Activated T-helper 2 cell treated with anti-CD3 and anti-CD28 coated beads, Interferon-gamma antibody, Interleukin-2, Interleukin-4, amounts not matched to agents 10 μg/mL and 5 μg/mL and 100 μg/mL, durations not matched to agents 14 hours and 24 hours and 36 hours (primary cell): ENCODE measurements around the gene POLR1G. TPM values are rescaled to one million over a fixed set of nuclear protein-coding genes. Genes with fewer than 3 reads are reported as not detected.

Experiments
- DNase-seq: peaks from one replicate; pipeline ENCODE4 v3.0.0; 2021; ENCODE audit warnings: low spot score
- H3K27ac Mint-ChIP-seq: one replicate; pipeline ENCODE4 v1.8.0; 2021; ENCODE audit warnings: mixed read lengths
- H3K27me3 Mint-ChIP-seq: one replicate; pipeline ENCODE4 v1.8.0; 2021; ENCODE audit warnings: low read depth, mixed read lengths
- H3K36me3 Mint-ChIP-seq: one replicate; pipeline ENCODE4 v1.8.0; 2021; ENCODE audit warnings: low read depth, mixed read lengths
- H3K4me1 Mint-ChIP-seq: one replicate; pipeline ENCODE4 v1.8.0; 2021; ENCODE audit warnings: low read depth, mixed read lengths
- H3K4me3 Mint-ChIP-seq: one replicate; pipeline ENCODE4 v1.8.0; 2021; ENCODE audit warnings: low read depth, mild to moderate bottlenecking, moderate library complexity, mixed read lengths
- H3K9me3 Mint-ChIP-seq: one replicate; pipeline ENCODE4 v1.8.0; 2021; ENCODE audit warnings: mixed read lengths
- intact Hi-C: fragments of 100-400 bp; cut with micrococcal nuclease; formaldehyde crosslinking; loops from one replicate; pipeline ENCODE4 v1.15.1; 2023
- total RNA-seq: library from RNA; stranded (reverse); gene quantifications from 2 replicates; pipeline ENCODE4 v1.2.3, GENCODE V29; 2022

POLR1G gene
- total RNA-seq, 1 donor from 2014 or later: 16.7 TPM

DNA sequence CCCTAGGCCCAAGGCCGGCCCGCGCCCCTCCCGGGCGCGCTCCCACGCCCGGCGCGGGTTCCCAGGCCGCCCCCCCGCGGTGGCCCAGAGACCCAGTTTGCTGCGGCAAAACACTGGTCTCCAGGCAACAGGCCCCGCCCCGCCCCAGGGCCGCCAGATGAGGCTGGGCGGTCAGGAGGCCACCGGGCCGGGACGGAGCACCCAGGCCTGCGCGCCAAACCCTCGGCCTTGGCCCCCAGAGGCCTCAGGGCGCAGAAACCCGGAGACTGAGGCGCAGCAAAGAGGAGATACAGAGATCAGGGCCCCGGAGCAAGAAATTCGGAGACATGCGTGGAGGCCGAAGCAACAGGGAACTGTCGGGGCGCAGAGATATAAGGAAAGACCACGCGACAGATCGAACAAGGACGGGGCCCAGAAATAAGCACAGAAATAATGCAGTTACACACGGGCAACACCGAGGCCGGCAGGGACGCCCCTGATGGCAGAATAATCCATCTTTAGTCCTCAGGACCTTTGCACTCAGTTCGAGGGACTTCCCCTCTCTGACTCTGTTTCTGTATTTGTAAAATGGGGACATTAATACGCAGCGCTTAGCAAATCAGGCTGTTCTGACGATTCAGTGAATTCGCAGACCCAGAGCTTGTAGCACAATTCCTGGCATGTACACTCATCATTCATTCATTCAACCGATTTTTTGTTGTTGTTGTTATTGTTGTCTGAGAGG, 38.0 kb downstream of the POLR1G start:
- Mint-ChIP-seq H3K27ac (peak overlapping the region; percentile 26), H3K4me3 (no peak overlapping the region), H3K4me1 (peaks cover 40% of the 10 kb centered on the region), H3K9me3 (no peaks in the 10 kb centered on the region), H3K27me3 (no peaks in the 10 kb centered on the region), H3K36me3 (no peaks in the 10 kb centered on the region)
- intact Hi-C loops: no loop called here
- peak; percentile 79 for DNase-seq

DNA sequence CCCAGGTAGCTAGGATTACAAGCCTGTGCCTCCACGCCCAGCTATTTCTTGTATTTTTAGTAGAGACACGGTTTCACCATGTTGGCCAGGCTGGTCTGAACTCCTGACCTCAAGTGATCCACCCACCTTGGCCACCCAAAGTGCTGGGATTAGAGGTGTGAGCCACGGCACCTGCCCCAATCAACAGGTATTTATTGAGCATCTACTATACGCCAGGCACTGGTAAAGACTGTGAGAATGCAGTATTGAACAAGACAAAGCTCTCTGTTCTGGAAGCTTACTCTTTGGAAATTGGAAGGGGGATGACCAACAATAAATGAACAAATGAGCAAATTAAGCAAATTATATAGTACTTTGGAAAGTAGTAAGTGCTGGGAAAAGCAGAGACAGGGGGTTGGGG, 38.7 kb downstream of the POLR1G start:
- Mint-ChIP-seq H3K36me3 (no peaks in the 10 kb centered on the region), H3K27ac (no peak overlapping the region), H3K9me3 (no peaks in the 10 kb centered on the region), H3K27me3 (no peaks in the 10 kb centered on the region), H3K4me3 (no peak overlapping the region), H3K4me1 (peaks cover 42% of the 10 kb centered on the region)
- intact Hi-C loops: no loop called here
- DNase-seq: no peak

DNA sequence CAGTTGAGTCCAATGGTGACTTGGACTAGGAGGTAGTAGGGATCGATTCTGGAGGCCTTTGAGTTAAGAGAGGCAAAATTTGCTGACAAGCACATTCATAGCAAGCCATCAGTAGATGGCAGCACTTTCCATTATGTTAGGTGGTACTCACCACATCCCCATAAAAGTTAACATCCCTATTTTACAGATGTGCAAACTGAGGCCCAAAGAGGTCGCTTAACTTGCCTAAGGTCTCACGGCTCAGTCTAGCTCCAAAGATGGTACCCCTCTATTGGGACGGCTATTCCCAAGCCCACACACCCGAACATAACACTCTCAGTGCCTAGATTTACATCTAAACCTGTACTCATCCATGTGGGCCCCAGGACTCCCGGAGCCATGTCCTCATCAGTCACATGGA, 39.9 kb downstream of the POLR1G start:
- no peak for DNase-seq
- no peak overlapping the region for H3K4me3 Mint-ChIP-seq
- no peaks in the 10 kb centered on the region for H3K36me3 Mint-ChIP-seq
- no peaks in the 10 kb centered on the region for H3K27me3 Mint-ChIP-seq
- no peaks in the 10 kb centered on the region for H3K9me3 Mint-ChIP-seq
- H3K4me1 Mint-ChIP-seq: peaks cover 38% of the 10 kb centered on the region
- H3K27ac Mint-ChIP-seq: no peak overlapping the region
- intact Hi-C loops: no loop called here

DNA sequence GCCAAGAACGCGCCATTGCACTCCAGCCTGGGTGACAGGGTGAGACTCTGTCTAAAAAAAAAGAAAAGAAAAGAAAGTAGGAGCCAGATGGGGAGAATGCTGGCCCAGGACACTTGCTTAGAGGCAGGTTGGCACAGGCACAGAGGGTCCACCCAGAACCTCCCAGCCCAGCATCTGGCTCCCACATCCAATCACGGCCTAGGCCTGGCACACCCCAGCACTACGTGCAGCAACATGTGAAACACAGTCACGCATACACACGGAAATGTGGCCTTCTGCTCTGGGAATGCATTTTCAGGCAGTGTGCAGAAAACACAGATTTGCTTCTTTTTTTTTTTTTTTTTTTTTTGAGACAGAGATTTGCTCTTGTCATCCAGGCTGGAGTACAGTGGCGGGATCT, 40.5 kb downstream of the POLR1G start:
- no peak for DNase-seq
- no peak overlapping the region for H3K27ac Mint-ChIP-seq
- intact Hi-C loops: no loop called here
- no peak overlapping the region for H3K4me3 Mint-ChIP-seq
- no peaks in the 10 kb centered on the region for H3K9me3 Mint-ChIP-seq
- peaks cover 45% of the 10 kb centered on the region for H3K4me1 Mint-ChIP-seq
- no peaks in the 10 kb centered on the region for H3K27me3 Mint-ChIP-seq
- no peaks in the 10 kb centered on the region for H3K36me3 Mint-ChIP-seq

DNA sequence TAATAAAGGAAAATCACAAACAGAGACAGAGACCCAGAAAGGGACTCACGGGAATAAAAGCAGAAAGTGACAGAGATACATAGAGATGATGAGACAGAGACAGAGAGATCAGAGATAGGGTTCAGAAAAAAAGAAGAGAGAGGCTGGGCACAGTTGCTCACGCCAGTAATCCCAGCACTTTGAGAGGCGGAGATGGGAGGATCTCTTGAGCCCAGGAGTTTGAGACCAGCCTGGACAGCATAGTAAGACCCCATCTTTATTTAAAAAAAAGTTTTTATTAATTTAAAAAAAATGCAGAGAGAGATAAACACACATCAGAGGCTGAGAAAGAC, 41.9 kb downstream of the POLR1G start:
- H3K36me3 Mint-ChIP-seq: no peaks in the 10 kb centered on the region
- H3K9me3 Mint-ChIP-seq: no peaks in the 10 kb centered on the region
- no peak overlapping the region for H3K4me3 Mint-ChIP-seq
- peaks cover 2% of the 10 kb centered on the region for H3K27me3 Mint-ChIP-seq
- peak overlapping the region; percentile 51 for H3K27ac Mint-ChIP-seq
- no peak for DNase-seq
- intact Hi-C loops: no loop called here
- H3K4me1 Mint-ChIP-seq: peaks cover 40% of the 10 kb centered on the region

DNA sequence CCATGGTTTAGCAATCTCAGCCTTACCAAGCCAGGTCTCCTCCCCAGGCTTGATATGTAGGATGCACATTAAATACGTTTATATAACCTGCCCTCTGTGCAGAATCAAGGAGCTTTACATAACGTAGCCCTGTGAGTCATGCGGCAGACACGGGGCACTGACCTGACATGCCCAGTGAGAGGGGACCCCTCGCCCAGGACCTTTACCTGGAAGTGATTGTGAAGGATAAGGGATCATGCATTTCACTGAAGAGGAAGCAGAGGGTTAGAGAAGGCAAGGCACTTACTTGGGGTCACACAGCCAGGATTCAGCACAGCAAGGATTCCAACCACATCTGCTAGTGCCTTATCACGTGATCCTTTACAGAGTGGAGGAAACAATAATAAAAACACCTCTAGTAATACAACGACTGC, 42.4 kb downstream of the POLR1G start:
- Mint-ChIP-seq H3K36me3 (no peaks in the 10 kb centered on the region), H3K27ac (peak overlapping the region; percentile 60), H3K4me1 (peaks cover 39% of the 10 kb centered on the region), H3K27me3 (peaks cover 4% of the 10 kb centered on the region), H3K4me3 (peak overlapping the region; percentile 61), H3K9me3 (no peaks in the 10 kb centered on the region)
- no peak for DNase-seq
- intact Hi-C loops: no loop called here

DNA sequence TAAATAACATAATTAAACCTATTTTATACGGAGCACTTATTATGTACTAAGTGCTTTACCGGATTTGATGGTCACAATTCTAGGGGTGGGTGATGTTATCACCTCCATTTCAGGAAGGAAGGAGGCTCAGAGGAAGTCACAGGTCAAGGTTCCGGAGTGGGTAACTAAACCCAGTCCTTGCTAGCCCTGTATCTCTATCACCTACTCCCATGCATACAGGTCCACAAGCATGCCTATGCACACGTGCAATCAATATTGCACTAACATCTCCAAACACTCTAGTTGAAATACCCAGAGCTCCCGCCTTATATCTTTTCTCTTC, 43.5 kb downstream of the POLR1G start:
- Mint-ChIP-seq H3K27ac (peak overlapping the region; percentile 92), H3K4me3 (peak overlapping the region; percentile 88), H3K36me3 (no peaks in the 10 kb centered on the region), H3K9me3 (no peaks in the 10 kb centered on the region), H3K4me1 (peaks cover 40% of the 10 kb centered on the region), H3K27me3 (peaks cover 4% of the 10 kb centered on the region)
- no peak for DNase-seq
- intact Hi-C loops: no loop called here

DNA sequence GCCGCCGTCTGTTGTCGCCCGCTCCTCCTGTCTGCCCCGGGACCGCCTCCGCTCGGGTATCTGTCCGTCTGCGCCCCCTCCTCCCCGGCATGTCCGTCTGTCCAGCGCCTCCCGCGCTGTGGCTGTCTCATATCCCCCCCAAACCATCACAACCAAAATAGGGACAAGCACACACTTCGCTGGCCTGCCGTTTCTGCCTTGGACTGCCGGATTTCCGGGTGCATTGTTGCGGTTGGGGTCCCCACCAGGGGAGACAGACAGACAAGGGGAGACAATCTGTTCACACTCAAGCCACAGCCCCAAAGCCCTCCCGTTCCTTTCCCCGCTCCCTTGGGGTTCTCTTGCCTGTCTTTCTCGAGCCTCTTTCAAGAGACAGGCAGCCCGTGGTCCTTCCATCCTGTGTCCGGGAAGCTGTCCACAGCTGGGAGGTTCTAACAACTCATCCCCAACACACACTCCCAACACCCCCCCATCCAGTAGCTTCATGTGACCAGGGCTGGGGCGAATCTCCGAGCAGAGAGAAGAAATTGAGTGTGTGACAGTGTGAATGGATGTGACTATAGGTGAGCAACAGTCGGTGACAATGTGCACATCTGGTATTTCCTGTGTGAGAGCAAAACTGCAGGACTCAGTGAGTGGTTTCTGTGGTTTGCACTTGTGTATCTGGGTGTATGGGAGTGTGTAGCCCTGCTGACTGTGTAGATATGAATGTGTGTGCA, 44.8 kb downstream of the POLR1G start:
- intact Hi-C loops: loop anchor here (1.0 kb wide), 3 partner anchors 16 to 81 kb away; partner anchors contain the start of genes ERCC2 and FOSB
- peaks cover 4% of the 10 kb centered on the region for H3K27me3 Mint-ChIP-seq

DNA sequence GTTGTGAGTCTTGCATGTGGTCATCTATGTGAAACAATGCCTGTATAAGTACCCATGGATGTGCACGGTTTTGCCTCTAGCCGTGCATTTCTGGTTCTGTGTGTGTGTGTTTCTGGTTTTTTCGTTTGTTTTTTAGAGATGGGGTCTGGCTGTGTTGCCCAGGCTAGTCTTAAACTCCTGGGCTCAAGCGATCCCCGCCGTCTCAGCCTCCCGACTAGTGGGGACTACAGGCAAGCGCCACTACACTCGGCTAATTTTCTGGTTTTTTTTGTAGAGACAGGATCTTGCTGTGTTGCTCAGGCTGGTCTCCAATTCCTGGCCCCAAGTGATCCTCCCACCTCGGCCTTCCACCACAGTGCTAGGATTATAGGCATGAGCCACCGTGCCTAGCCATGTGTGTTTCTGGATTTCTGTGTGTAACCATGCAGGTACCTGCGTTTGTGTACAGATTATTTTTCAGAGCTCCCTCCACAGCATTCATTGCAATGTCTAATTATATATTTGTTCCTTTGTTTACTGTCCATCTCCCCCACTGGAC, 45.5 kb downstream of the POLR1G start:
- Mint-ChIP-seq H3K4me3 (peak overlapping the region; percentile 78), H3K27ac (peak overlapping the region; percentile 83), H3K4me1 (peaks cover 47% of the 10 kb centered on the region), H3K27me3 (peaks cover 4% of the 10 kb centered on the region), H3K9me3 (no peaks in the 10 kb centered on the region), H3K36me3 (no peaks in the 10 kb centered on the region)
- intact Hi-C loops: loop anchor here (1.0 kb wide), 3 partner anchors 15 to 82 kb away; partner anchors contain the start of genes ERCC2 and FOSB
- DNase-seq: no peak

More for the DNA sequence above, 44.8 kb downstream of the POLR1G start:
- no peaks in the 10 kb centered on the region for H3K9me3 Mint-ChIP-seq
- peak overlapping the region; percentile 78 for H3K4me3 Mint-ChIP-seq
- peak; percentile 55 for DNase-seq
- peaks cover 47% of the 10 kb centered on the region for H3K4me1 Mint-ChIP-seq
- no peaks in the 10 kb centered on the region for H3K36me3 Mint-ChIP-seq
- peak overlapping the region; percentile 83 for H3K27ac Mint-ChIP-seq

DNA sequence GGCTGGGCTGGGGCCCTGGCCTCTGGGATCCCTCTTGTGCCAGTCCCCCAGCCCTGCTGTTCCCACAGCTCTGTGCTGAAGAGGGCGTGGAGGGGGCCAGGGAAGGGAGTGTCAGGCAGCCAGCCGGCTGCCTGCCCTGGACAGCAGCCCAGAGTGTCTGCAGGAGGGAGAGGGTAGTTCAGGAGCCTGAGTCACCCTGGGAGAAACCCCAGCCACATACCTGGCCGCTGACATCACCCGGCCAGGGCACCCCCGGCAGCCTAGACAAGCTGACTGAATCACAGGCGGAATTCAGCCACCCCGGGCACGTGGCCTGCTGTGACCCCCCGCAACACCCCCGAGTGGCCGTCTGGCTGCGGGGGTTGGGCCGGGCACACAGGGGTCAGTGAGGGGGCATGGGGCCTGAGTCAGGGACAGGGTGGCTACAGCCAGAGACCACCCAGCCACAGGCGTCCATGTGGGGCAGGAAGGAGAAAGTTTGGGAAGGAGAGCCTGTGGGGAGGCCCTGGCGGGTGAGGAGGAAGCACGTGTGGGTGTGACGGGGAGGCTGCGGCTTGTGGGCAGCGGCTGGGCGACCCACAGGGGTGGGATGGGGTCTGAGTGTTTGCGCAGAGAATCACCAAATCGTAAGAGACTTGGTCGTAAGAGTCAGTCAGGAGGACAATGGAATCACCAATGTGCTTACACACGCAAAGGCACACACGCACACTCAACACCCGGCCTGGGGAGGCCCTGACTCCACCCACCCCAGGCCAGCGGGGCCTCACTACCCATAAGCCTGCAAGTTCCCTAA, 49.5 kb downstream of the POLR1G start:
- no peaks in the 10 kb centered on the region for H3K36me3 Mint-ChIP-seq
- no peaks in the 10 kb centered on the region for H3K9me3 Mint-ChIP-seq
- H3K27me3 Mint-ChIP-seq: peaks cover 4% of the 10 kb centered on the region
- intact Hi-C loops: no loop called here
- H3K27ac Mint-ChIP-seq: peak overlapping the region; percentile 74
- no peak overlapping the region for H3K4me3 Mint-ChIP-seq
- DNase-seq: no peak
- H3K4me1 Mint-ChIP-seq: peaks cover 31% of the 10 kb centered on the region

DNA sequence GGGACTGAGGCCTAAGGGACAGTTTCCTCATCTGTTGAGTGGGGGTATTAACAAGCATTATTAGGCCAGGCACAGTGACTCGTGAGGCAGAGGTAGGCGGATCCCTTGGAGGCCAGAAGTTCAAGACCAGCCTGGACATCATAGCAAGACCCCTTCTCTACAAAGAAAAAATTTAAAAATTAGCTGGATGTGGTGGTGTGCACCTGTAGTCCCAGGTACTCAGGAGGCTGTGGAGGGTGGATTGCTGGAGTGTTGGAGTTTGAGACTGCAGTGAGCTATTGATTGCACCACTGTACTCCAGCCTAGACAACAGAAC, 50.0 kb downstream of the POLR1G start:
- no peak overlapping the region for H3K27ac Mint-ChIP-seq
- no peaks in the 10 kb centered on the region for H3K36me3 Mint-ChIP-seq
- no peak for DNase-seq
- no peaks in the 10 kb centered on the region for H3K9me3 Mint-ChIP-seq
- peaks cover 26% of the 10 kb centered on the region for H3K4me1 Mint-ChIP-seq
- peaks cover 4% of the 10 kb centered on the region for H3K27me3 Mint-ChIP-seq
- H3K4me3 Mint-ChIP-seq: no peak overlapping the region
- intact Hi-C loops: no loop called here

DNA sequence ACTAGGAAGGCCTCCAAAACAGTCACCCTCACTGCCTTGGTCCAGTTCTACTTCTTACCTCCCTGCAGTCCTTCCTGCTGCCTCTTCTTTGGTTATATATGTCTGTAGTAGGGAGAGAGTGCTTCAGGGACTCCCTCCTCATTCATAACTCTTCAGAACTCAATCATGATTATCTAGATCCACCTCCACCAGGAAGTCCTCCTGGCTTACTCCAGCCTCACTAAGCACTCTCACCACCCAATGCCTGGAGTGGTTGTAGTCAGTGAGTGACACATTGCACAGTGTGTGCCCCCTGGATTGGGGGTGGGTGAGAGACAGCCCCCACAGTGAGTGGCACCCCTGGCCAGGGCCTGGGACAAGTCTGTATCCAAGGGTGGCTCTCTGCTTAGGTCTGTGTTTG, 51.3 kb downstream of the POLR1G start:
- Mint-ChIP-seq H3K9me3 (no peaks in the 10 kb centered on the region), H3K4me3 (no peak overlapping the region), H3K36me3 (no peaks in the 10 kb centered on the region), H3K27me3 (peaks cover 3% of the 10 kb centered on the region), H3K4me1 (peaks cover 17% of the 10 kb centered on the region), H3K27ac (peak overlapping the region; percentile 1)
- no peak for DNase-seq
- intact Hi-C loops: no loop called here
